Stimulated activated CD8-positive, alpha-beta memory T cell treated with anti-CD3 and anti-CD28 coated beads, Interleukin-4, amount 100 ng/mL, for 24 hours (primary cell): ENCODE data around the gene PDZRN3.

Source experiments
- DNase-seq: peaks from one replicate; pipeline ENCODE4 v3.0.0-alpha.2; 2020; ENCODE audit warnings: low read depth

PDZRN3 gene

GRCh38 chr3:73624821-73625665 is at the start of gene PDZRN3:
TSS of gene PDZRN3 (minus strand) at chr3:73624941.
- no peak for DNase-seq

- DNase-seq = no peak
Measured at GRCh38 chr3:73674280-73674679, 49.5 kb upstream of the PDZRN3 start.

- DNase-seq = no peak
Measured at GRCh38 chr3:73669260-73669659, 44.5 kb upstream of the PDZRN3 start.

- DNase-seq = no peak
Measured at GRCh38 chr3:73668391-73668790, 43.6 kb upstream of the PDZRN3 start.

GRCh38 chr3:73667889-73668288 is 43.1 kb upstream of the PDZRN3 start:
- no peak for DNase-seq

GRCh38 chr3:73665286-73665685 is 40.5 kb upstream of the PDZRN3 start:
- no peak for DNase-seq

- no peak for DNase-seq
Measured at GRCh38 chr3:73664389-73664788, 39.6 kb upstream of the PDZRN3 start.

- no peak for DNase-seq
Measured at GRCh38 chr3:73663495-73663894, 38.8 kb upstream of the PDZRN3 start.

GRCh38 chr3:73661265-73661664 is 36.5 kb upstream of the PDZRN3 start:
- DNase-seq = no peak

GRCh38 chr3:73658227-73658626 is 33.5 kb upstream of the PDZRN3 start:
- DNase-seq = no peak

- no peak for DNase-seq
Measured at GRCh38 chr3:73657186-73657585, 32.4 kb upstream of the PDZRN3 start.

GRCh38 chr3:73656241-73656890 is 31.6 kb upstream of the PDZRN3 start:
- DNase-seq = no peak

- no peak for DNase-seq
Measured at GRCh38 chr3:73655197-73655596, 30.5 kb upstream of the PDZRN3 start.

- DNase-seq = no peak
Measured at GRCh38 chr3:73653877-73654276, 29.1 kb upstream of the PDZRN3 start.

GRCh38 chr3:73653351-73653750 is 28.6 kb upstream of the PDZRN3 start:
- no peak for DNase-seq

- no peak for DNase-seq
Measured at GRCh38 chr3:73652896-73653295, 28.2 kb upstream of the PDZRN3 start.

GRCh38 chr3:73637042-73637441 is 12.3 kb upstream of the PDZRN3 start:
- DNase-seq = no peak

GRCh38 chr3:73635254-73635653 is 10.5 kb upstream of the PDZRN3 start:
- no peak for DNase-seq

GRCh38 chr3:73633916-73634344 is 9.2 kb upstream of the PDZRN3 start:
- DNase-seq = no peak

- no peak for DNase-seq
Measured at GRCh38 chr3:73633453-73633852, 8.7 kb upstream of the PDZRN3 start.

GRCh38 chr3:73626106-73626505 is 1.4 kb upstream of the PDZRN3 start:
- no peak for DNase-seq

- no peak for DNase-seq
Measured at GRCh38 chr3:73624017-73624820, 522 bp downstream of the PDZRN3 start.

- DNase-seq = no peak
Measured at GRCh38 chr3:73623346-73623745, 1.4 kb downstream of the PDZRN3 start.
